Ascending aorta (tissue), 2 donors: Measurements from ENCODE around the gene ATP10A. TPM values are rescaled to one million over a fixed set of nuclear protein-coding genes. Genes with fewer than 3 reads are reported as not detected.

Source experiments
- DNase-seq, 2 donors: peaks; one replicate each; pipeline ENCODE4 v3.0.0-alpha.2; 2019; ENCODE audit warnings: low spot score in 2 of 2
- H3K27ac ChIP-seq, 2 donors: fragments of 200-600 bp; sonication (generic); one replicate each; pipeline ENCODE4 v1.5.1; 2016 to 2017; ENCODE audit warnings: mild to moderate bottlenecking in 1 of 2
- H3K27me3 ChIP-seq: fragments of 200-600 bp; sonication (generic); one replicate; pipeline ENCODE4 v1.5.1; 2017
- H3K36me3 ChIP-seq, 2 donors: fragments of 200-600 bp; sonication (generic); one replicate each; pipeline ENCODE4 v1.5.1; 2016
- H3K4me1 ChIP-seq, 2 donors: fragments of 200-600 bp; sonication (generic); one replicate each; pipeline ENCODE4 v1.5.1; 2016 to 2017; ENCODE audit warnings: mild to moderate bottlenecking in 1 of 2
- H3K4me3 ChIP-seq, 2 donors: fragments of 200-600 bp; sonication (generic); one replicate each; pipeline ENCODE4 v1.5.1; 2016 to 2017; ENCODE audit warnings: mild to moderate bottlenecking in 1 of 2
- H3K9me3 ChIP-seq, 2 donors: fragments of 200-600 bp; sonication (generic); one replicate each; pipeline ENCODE4 v1.5.1; 2016
- intact Hi-C: fragments of 100-400 bp; cut with DNase I; formaldehyde crosslinking; loops from one replicate; pipeline ENCODE4 v1.15.1; 2023
- total RNA-seq: library from RNA; depleted of rRNA; stranded (reverse); fragments of >200 nt; gene quantifications from one replicate; pipeline ENCODE4 v1.1.0, GENCODE V29; 2016
- TF ChIP-seq, protein P1 (sequence below), 3 experiments: fragments of 200-600 bp in 2 of 3; fragments of 450-650 bp in 1 of 3; sonication (generic) in 2 of 3; IDR thresholded peaks; one replicate each; pipeline ENCODE4 v1.5.1; 2016 to 2019; ENCODE audit warnings: antibody characterized with exemption in 3 of 3, mild to moderate bottlenecking in 1 of 3, moderate library complexity in 1 of 3

ATP10A gene
- total RNA-seq, 1 donor from 2014 or later, result 26.7 TPM

DNA sequence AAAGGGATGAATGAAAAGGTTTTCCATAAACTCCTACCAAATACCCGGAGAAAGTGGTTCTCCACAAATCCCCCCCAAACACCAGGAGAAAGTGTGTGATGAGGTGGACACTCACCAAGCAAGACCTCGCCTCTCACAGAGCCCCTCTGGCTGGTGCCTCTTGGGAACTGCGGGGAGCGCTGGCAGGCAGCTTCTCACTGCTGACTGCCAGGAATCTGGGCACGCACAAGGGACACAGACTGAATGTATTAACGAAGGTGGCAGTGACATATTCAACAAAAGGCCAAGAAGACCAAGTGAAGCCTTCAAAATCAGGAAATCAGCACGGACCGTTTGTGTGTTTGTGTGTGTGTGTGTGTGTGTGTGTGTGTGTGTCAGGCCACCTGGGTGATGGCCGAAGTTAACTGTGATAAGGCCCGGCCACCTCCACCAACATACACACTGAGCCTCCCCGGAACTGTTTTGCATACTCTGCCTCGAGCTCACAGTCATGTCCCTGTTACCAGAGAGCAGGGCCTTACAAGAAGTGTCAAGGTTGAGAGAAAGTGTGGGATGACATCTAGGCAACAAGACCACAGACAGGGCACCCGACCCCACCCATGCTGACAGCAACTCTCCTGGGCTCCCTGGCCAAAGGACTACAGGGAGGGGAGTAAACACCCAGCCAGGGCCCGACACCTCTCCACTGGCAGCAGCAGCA is 18.0 kb downstream of the ATP10A start:
- Histone ChIP-seq H3K27ac (peak overlapping the region; percentile 54 to 69), H3K4me1 (peaks cover 8 to 50% of the 10 kb centered on the region in 2 donors), H3K36me3 (no peaks in the 10 kb centered on the region)

DNA sequence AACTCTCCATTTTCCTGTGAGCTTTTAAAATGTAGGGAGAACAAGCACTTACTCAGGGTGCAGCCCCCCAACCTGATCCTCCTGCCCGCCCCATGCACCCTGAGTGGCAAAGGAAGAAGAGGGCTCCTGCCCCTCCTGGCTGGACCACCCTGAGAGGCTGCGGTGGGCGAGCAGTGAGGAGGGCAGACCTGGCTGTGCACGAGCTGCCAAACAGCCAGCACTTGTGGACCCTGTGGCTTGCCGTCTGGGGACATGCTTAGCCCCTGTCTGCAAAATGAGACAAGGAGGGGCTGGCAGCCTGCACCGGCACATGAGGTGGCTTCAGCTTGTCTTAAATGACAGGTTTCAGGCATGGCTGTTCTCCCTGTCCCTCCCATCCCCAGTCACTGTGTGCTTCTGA is 18.6 kb downstream of the ATP10A start:
- H3K36me3 ChIP-seq, result no peaks in the 10 kb centered on the region
- H3K27me3 ChIP-seq, result no peaks in the 10 kb centered on the region
- TF ChIP-seq, protein P1, sequence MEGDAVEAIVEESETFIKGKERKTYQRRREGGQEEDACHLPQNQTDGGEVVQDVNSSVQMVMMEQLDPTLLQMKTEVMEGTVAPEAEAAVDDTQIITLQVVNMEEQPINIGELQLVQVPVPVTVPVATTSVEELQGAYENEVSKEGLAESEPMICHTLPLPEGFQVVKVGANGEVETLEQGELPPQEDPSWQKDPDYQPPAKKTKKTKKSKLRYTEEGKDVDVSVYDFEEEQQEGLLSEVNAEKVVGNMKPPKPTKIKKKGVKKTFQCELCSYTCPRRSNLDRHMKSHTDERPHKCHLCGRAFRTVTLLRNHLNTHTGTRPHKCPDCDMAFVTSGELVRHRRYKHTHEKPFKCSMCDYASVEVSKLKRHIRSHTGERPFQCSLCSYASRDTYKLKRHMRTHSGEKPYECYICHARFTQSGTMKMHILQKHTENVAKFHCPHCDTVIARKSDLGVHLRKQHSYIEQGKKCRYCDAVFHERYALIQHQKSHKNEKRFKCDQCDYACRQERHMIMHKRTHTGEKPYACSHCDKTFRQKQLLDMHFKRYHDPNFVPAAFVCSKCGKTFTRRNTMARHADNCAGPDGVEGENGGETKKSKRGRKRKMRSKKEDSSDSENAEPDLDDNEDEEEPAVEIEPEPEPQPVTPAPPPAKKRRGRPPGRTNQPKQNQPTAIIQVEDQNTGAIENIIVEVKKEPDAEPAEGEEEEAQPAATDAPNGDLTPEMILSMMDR (IDR thresholded peaks at IDR 0.05), result no peak
- H3K9me3 ChIP-seq, result no peaks in the 10 kb centered on the region
- H3K4me1 ChIP-seq, result peaks cover 8 to 45% of the 10 kb centered on the region in 2 donors
- intact Hi-C loops, result no loop called here
- peak overlapping the region; percentile 54 to 69 for H3K27ac ChIP-seq
- H3K4me3 ChIP-seq, result peak overlapping the region in 1 of 2 donors; percentile 21
- DNase-seq, result no peak

More for the DNA sequence above, 18.0 kb downstream of the ATP10A start:
- no peak for DNase-seq
- Histone ChIP-seq H3K4me3 (peak overlapping the region in 1 of 2 donors; percentile 21), H3K9me3 (no peaks in the 10 kb centered on the region), H3K27me3 (no peaks in the 10 kb centered on the region)
- TF ChIP-seq, protein P1 (IDR thresholded peaks at IDR 0.05), result no peak
- intact Hi-C loops, result no loop called here

DNA sequence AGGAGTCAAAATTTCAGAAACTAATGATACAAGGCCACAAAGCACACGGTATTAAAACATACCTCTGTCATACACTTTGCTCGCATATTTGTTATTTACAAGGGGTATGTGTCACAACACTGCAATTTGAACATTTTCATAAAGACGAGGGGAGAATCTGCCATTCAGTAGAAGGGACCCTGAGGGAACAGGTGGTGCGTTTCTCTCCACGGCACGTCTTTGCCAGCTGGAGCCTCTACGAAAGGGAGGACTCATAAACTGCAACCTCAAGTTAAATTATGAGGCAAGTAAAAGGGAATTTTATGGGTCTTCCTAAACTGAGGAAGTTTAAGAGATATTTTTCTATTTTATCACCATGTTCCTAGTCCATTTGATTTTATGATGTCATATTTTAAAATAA is 19.1 kb downstream of the ATP10A start:
- Histone ChIP-seq H3K4me1 (peaks cover 8 to 41% of the 10 kb centered on the region in 2 donors), H3K27me3 (no peaks in the 10 kb centered on the region), H3K4me3 (no peak overlapping the region), H3K27ac (peak overlapping the region; percentile 54 to 69), H3K36me3 (no peaks in the 10 kb centered on the region), H3K9me3 (no peaks in the 10 kb centered on the region)
- no peak for DNase-seq
- TF ChIP-seq, protein P1 (IDR thresholded peaks at IDR 0.05), result no peak
- intact Hi-C loops, result no loop called here

DNA sequence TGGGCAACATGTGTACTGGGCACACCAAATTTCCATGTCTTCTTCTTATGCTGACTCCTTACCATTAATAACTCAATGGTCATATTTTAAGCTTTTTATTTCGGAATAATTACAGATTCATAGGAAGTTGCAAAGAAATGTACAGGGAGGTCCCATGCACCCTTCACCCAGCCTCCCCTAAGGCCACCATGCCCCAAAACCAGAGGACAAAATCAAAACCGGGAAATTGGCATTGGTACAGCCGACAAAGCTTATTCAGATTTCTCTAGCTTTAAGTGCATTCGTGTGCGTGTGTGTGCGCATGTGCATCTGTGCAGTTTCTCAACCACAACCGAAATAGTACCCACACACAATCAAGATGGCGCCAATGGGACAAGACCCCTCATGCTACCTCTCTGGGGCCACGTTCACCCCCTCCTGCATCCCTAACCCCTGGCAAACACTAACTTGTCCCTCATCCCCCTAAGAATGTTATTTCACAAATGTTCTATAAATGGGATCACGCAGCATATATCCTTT is 23.4 kb downstream of the ATP10A start:
- TF ChIP-seq, protein P1 (IDR thresholded peaks at IDR 0.05), result no peak
- Histone ChIP-seq H3K27ac (no peak overlapping the region), H3K36me3 (no peaks in the 10 kb centered on the region), H3K27me3 (no peaks in the 10 kb centered on the region), H3K9me3 (no peaks in the 10 kb centered on the region), H3K4me3 (no peak overlapping the region), H3K4me1 (peaks cover 3 to 7% of the 10 kb centered on the region in 2 donors)
- DNase-seq, result no peak
- intact Hi-C loops, result no loop called here

DNA sequence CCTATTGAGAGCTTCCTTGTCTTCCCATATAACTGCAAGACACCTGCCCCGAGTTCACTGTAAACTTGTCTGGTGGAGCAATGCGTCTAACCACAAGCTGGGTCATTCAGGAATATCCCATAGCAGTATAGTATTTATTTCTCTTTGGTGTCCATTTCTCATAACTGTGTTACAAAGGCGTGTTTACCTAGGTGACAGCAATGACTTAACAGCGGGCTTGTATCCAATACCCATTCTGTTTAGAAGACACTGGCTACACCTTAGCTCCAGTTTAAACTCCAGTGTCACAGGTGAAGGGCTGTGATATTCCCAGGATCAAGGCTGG is 24.3 kb downstream of the ATP10A start:
- H3K9me3 ChIP-seq, result no peaks in the 10 kb centered on the region
- H3K36me3 ChIP-seq, result no peaks in the 10 kb centered on the region
- TF ChIP-seq, protein P1 (IDR thresholded peaks at IDR 0.05), result no peak
- no peak overlapping the region for H3K4me3 ChIP-seq
- intact Hi-C loops, result no loop called here
- DNase-seq, result no peak
- peaks cover 0 to 2% of the 10 kb centered on the region in 2 donors for H3K4me1 ChIP-seq
- H3K27ac ChIP-seq, result no peak overlapping the region
- H3K27me3 ChIP-seq, result no peaks in the 10 kb centered on the region
